GM06990 (cell line): ENCODE data around the gene MCM3.

ENCODE experiments used
- DNase-seq: peaks from one replicate; pipeline ENCODE4 v3.0.0-alpha.2; 2011; ENCODE audit not compliant: insufficient read length; ENCODE audit errors: extremely low read depth
- H3K27me3 ChIP-seq: replicated peaks from 2 replicates; pipeline ENCODE4 v1.6.0; 2011; ENCODE audit warnings: low read length; ENCODE audit not compliant: control insufficient read depth, insufficient read depth
- H3K36me3 ChIP-seq: 2 replicates; pipeline ENCODE4 v1.5.1; 2011; ENCODE audit warnings: low read length; ENCODE audit not compliant: control insufficient read depth, insufficient read depth
- H3K4me3 ChIP-seq: replicated peaks from 2 replicates; pipeline ENCODE4 v1.5.1; 2011; ENCODE audit warnings: low read depth, mild to moderate bottlenecking, control low read depth, low read length
- CTCF ChIP-seq: IDR thresholded peaks from 2 replicates; pipeline ENCODE4 v1.5.1; 2011; ENCODE audit warnings: low read length, control low read depth, mild to moderate bottlenecking, inconsistent platforms; ENCODE audit not compliant: insufficient read depth, poor library complexity, severe bottlenecking

Gene MCM3

GRCh38 chr6:52306972-52307870 lies 22.7 kb upstream of the MCM3 start:
- TF ChIP-seq CTCF: no peak
- Histone ChIP-seq H3K36me3 (no peaks in the 10 kb centered on the region), H3K27me3 (no peaks in the 10 kb centered on the region), H3K4me3 (no peak overlapping the region)
- no peak for DNase-seq

GRCh38 chr6:52305948-52306767 lies 21.6 kb upstream of the MCM3 start:
- H3K36me3 ChIP-seq: no peaks in the 10 kb centered on the region
- no peak overlapping the region; the same call in 1 of the 2 replicates for H3K4me3 ChIP-seq

GRCh38 chr6:52305411-52305810 lies 20.9 kb upstream of the MCM3 start:
- Histone ChIP-seq H3K36me3 (no peaks in the 10 kb centered on the region), H3K27me3 (no peaks in the 10 kb centered on the region), H3K4me3 (peak overlapping the region; percentile 1; the same call in 1 of the 2 replicates)
- no peak for TF ChIP-seq CTCF
- no peak for DNase-seq

More at GRCh38 chr6:52305948-52306767, 21.6 kb upstream of the MCM3 start:
- DNase-seq: peak; percentile 67
- no peaks in the 10 kb centered on the region for H3K27me3 ChIP-seq
- TF ChIP-seq CTCF: no peak

GRCh38 chr6:52304983-52305390 lies 20.4 kb upstream of the MCM3 start:
- peak overlapping the region; percentile 1; the same call in 1 of the 2 replicates for H3K4me3 ChIP-seq
- no peaks in the 10 kb centered on the region for H3K36me3 ChIP-seq
- no peak for TF ChIP-seq CTCF
- H3K27me3 ChIP-seq: no peaks in the 10 kb centered on the region
- no peak for DNase-seq

GRCh38 chr6:52303178-52303577 lies 18.6 kb upstream of the MCM3 start:
- H3K4me3 ChIP-seq: no peak overlapping the region
- no peaks in the 10 kb centered on the region for H3K36me3 ChIP-seq
- no peak for DNase-seq
- no peak for TF ChIP-seq CTCF
- H3K27me3 ChIP-seq: no peaks in the 10 kb centered on the region
